ENCODE results near the gene ELOVL2.

DNA sequence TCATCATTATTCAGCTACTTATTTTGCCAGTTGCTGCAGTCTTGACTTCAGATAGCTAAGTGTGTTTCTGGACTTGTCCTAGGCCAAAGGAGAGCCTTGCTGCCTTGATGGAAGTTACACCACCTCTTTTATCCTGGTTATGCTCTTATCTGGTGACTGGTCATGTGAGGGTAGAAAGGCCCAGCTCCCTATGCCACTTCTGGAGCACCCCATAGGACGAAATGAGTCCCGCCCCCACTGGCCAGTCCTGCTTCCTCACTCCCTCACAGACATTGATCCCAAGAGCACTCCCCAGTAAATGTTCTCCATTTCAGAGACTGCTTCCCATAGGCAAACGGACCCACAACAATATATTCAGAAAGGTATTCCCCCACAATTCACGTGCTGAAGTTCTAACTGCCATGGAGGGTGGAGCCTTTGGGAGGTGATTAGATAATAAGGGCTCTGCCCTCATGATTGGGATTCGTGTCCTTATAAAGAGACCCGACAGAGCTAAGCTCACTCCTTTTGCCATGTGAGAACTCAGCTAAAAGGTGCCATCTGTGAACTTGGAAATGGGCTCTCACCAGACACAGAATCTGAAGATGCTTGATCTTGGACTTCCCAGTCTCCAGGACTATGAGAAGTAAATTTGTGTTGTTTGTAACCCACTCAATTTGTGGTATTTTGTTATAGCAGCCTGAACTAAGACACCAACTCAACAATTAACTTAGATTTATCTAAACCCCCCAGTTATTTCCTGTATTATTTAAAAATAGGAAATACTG is 21.5 kb upstream of the ELOVL2 start:
- TF ChIP-seq EZH2phosphoT487 (IDR thresholded peaks at IDR 0.05; ENCODE audit: insufficient read depth, low read depth) (no peak), EZH2 (IDR thresholded peaks at IDR 0.05; ENCODE audit: insufficient read depth, poor library complexity, severe bottlenecking) (no peak)

Measured in GM23248 (cell line).